Renal cortical epithelial cell (primary cell): ENCODE data around the gene PLET1. TPM values are rescaled to one million over a fixed set of nuclear protein-coding genes. Genes with fewer than 3 reads are reported as not detected.
"Not testable (repeated sequence)": the region's sequence is repeated elsewhere in the genome, so short reads cannot be mapped to it uniquely, and the experiment has no call there.

Experiments used
- DNase-seq: peaks from one replicate; pipeline ENCODE4 v3.0.0-alpha.2; 2011; ENCODE audit warnings: low read depth
- total RNA-seq: library from RNA; depleted of rRNA; stranded (reverse); fragments of >200 nt; gene quantifications from 2 replicates; pipeline ENCODE4 v1.2.3, GENCODE V29; 2014

Gene PLET1
- total RNA-seq, 1 donor from 2014 or later = not detected

DNA sequence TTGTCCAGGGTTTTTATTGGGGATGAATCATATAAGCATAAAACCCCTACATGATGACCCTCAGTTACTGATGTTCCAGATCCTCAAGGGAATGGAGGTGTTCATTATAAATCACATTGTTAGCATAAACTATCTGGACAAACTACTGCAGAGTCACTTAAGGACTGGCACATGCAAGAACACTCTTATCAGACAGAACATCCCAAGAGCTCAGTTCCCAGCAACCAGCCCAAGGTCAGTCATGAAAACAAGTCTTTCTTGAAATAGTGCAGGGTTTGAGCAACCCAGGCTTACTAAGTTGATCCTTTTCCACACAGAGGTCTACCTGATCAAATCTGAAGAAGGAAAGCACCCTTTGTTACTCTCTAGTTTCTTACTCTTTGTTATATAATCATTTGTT lies 48.0 kb downstream of the PLET1 start:
- no peak for DNase-seq

DNA sequence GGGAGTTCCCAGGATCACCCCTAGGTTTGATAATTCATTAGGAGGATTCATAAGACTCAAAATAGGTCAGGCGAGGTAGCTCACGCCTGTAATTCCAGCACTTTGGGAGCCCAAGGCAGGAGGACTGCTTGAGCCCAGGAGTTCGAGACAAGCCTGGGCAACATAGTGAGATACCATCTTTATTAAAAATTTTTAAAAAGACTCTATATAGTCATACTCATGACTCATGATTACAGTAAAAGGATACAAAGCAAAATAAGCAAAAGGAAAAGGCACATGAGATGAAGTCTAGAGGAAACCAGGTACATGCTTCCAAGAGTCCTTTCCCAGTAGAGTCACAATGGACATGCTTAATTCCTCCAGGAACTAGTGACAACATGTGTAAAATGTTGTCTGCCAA lies 48.4 kb downstream of the PLET1 start:
- no peak for DNase-seq

DNA sequence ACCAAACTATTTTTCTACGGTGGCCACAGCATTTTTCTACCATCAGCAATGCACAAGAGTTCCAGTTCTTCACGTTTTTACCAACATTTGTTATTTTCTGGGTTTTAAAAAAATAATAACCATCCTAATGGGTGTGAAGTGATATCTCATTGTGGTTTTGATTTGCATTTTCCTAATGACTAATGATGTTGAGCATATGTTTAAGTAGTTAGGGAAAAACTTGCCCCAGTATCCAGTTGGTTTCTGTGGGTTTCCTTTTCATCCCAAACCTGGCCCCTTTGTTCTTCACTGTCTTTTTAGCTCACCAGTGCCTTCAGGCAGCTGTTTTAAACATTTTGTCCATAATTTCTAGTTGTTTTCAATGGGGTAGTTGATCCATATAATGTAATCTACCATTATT lies 49.1 kb downstream of the PLET1 start:
- no peak for DNase-seq

- no peak for DNase-seq
These were observed 49.8 kb downstream of the PLET1 start for GRCh38 chr11:112210890-112211289.

DNA sequence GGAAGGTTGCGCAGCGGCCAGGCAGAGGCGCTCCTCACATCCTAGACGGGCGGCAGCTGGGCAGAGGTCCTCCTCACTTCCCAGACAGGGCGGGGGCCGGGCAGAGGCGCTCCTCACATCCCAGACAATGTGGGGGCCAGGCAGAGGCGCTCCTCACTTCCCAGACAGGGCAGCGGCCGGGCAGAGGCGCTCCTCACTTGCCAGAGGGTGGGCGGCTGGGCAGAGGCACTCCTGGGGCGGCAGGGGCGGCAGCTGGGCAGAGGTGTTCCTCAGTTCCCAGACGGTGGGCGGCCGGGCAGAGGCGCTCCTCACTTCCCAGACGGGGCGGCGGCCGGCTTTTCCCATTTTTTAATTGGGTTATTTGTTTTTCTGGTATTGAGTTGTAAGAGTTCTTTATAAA lies 54.6 kb downstream of the PLET1 start:
- DNase-seq = no peak

- no peak for DNase-seq
These were observed 60.4 kb downstream of the PLET1 start for GRCh38 chr11:112200252-112200651.

DNA sequence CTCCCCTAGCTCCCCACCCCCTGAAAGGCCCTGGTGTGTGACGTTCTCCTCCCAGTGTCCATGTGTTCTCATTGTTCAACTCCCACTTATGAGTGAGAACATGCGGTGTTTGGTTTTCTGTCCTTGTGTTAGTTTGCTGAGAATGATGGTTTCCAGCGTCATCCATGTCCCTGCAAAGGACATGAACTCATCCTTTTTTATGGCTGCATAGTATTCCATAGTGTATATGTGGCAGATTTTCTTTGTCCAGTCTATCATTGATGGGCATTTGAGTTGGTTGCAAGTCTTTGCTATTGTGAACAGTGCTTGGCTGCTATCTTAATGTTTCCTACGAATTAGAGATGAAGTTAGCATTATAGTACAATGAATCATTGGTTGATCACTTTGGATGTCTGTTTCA lies 61.6 kb downstream of the PLET1 start:
- not testable (repeated sequence) for DNase-seq

Other genes starting within 250 kb of the PLET1 start
- gene DLAT, start 235.5 kb downstream of the PLET1 start, total RNA-seq = 41.0 and 47.9 TPM in 2 replicates
- 3.0 and 7.4 TPM in 2 replicates for gene PIH1D2, start 186.8 kb downstream of the PLET1 start, total RNA-seq
- 28.5 and 44.0 TPM in 2 replicates for gene NKAPD1, start 186.6 kb downstream of the PLET1 start, total RNA-seq
- gene TIMM8B, start 174.1 kb downstream of the PLET1 start, total RNA-seq = 39.1 and 71.4 TPM in 2 replicates
- gene SDHD, start 174.0 kb downstream of the PLET1 start, total RNA-seq = 126 and 185 TPM in 2 replicates
- 1.6 and 34.2 TPM in 2 replicates for gene IL18, start 96.8 kb downstream of the PLET1 start, total RNA-seq
- gene TEX12, start 93.5 kb downstream of the PLET1 start, total RNA-seq = not detected in 2 replicates
- 0.75 TPM in 1 of 2 replicates, not detected in the other for gene BCO2, start 85.3 kb downstream of the PLET1 start, total RNA-seq
- gene PTS, start 34.4 kb downstream of the PLET1 start, total RNA-seq = 43.5 and 56.8 TPM in 2 replicates